ENCODE measurements around the gene TMEFF2.

TMEFF2 gene

GRCh38 chr2:192011196-192011595, 183.5 kb downstream of the TMEFF2 start:
- no peak for DNase-seq (ENCODE audit: low read depth)

GRCh38 chr2:192010073-192010472, 184.7 kb downstream of the TMEFF2 start:
- DNase-seq (ENCODE audit: low read depth) = no peak

- no peak for DNase-seq (ENCODE audit: low read depth)
These were observed 187.0 kb downstream of the TMEFF2 start for GRCh38 chr2:192007581-192008228.

- no peak for DNase-seq (ENCODE audit: low read depth)
These were observed 189.5 kb downstream of the TMEFF2 start for GRCh38 chr2:192005211-192005610.

- DNase-seq (ENCODE audit: low read depth) = no peak
These were observed 190.4 kb downstream of the TMEFF2 start for GRCh38 chr2:192004188-192004963.

GRCh38 chr2:192002418-192002817, 192.3 kb downstream of the TMEFF2 start:
- DNase-seq (ENCODE audit: low read depth) = no peak

- no peak for DNase-seq (ENCODE audit: low read depth)
These were observed 194.3 kb downstream of the TMEFF2 start for GRCh38 chr2:192000196-192000980.

- DNase-seq (ENCODE audit: low read depth) = no peak
These were observed 195.5 kb downstream of the TMEFF2 start for GRCh38 chr2:191999101-191999841.

GRCh38 chr2:191995285-191995684, 199.4 kb downstream of the TMEFF2 start:
- DNase-seq (ENCODE audit: low read depth) = peak; percentile 19

GRCh38 chr2:191994749-191995148, 200.0 kb downstream of the TMEFF2 start:
- no peak for DNase-seq (ENCODE audit: low read depth)

GRCh38 chr2:191991442-191991841, 203.3 kb downstream of the TMEFF2 start:
- DNase-seq (ENCODE audit: low read depth) = no peak

GRCh38 chr2:191985740-191986139, 209.0 kb downstream of the TMEFF2 start:
- DNase-seq (ENCODE audit: low read depth) = no peak

GRCh38 chr2:191983591-191983990, 211.1 kb downstream of the TMEFF2 start:
- DNase-seq (ENCODE audit: low read depth) = no peak

- no peak for DNase-seq (ENCODE audit: low read depth)
These were observed 211.5 kb downstream of the TMEFF2 start for GRCh38 chr2:191983186-191983585.

- no peak for DNase-seq (ENCODE audit: low read depth)
These were observed 213.0 kb downstream of the TMEFF2 start for GRCh38 chr2:191981706-191982105.

GRCh38 chr2:191980483-191980882, 214.2 kb downstream of the TMEFF2 start:
- DNase-seq (ENCODE audit: low read depth) = no peak

GRCh38 chr2:191979221-191979730, 215.5 kb downstream of the TMEFF2 start:
- DNase-seq (ENCODE audit: low read depth) = no peak

GRCh38 chr2:191977754-191978153, 217.0 kb downstream of the TMEFF2 start:
- DNase-seq (ENCODE audit: low read depth) = no peak

- no peak for DNase-seq (ENCODE audit: low read depth)
These were observed 218.3 kb downstream of the TMEFF2 start for GRCh38 chr2:191976436-191976835.

- DNase-seq (ENCODE audit: low read depth) = no peak
These were observed 220.1 kb downstream of the TMEFF2 start for GRCh38 chr2:191974676-191975075.

- no peak for DNase-seq (ENCODE audit: low read depth)
These were observed 223.9 kb downstream of the TMEFF2 start for GRCh38 chr2:191970867-191971266.

- DNase-seq (ENCODE audit: low read depth) = no peak
These were observed 226.6 kb downstream of the TMEFF2 start for GRCh38 chr2:191968120-191968519.

Data from HS-5 (cell line).